SW480 (cell line): Measurements from ENCODE around the gene PDE4D.

Source experiments
- DNase-seq: peaks from one replicate; pipeline ENCODE4 v3.0.0-alpha.2; 2016; ENCODE audit warnings: low spot score

The PDE4D gene

GRCh38 chr5:59893429-59894227 lies at the start of gene PDE4D:
Gene PDE4D, minus strand, starts transcription at chr5:59893726.
- DNase-seq = no peak

- DNase-seq = no peak
Observed at GRCh38 chr5:59937633-59938032, 44.1 kb upstream of the PDE4D start.

- DNase-seq = no peak
Observed at GRCh38 chr5:59923465-59923864, 29.9 kb upstream of the PDE4D start.

- no peak for DNase-seq
Observed at GRCh38 chr5:59922220-59922619, 28.7 kb upstream of the PDE4D start.

GRCh38 chr5:59921816-59922215 lies 28.3 kb upstream of the PDE4D start:
- DNase-seq = no peak

- no peak for DNase-seq
Observed at GRCh38 chr5:59919484-59919883, 26.0 kb upstream of the PDE4D start.

- DNase-seq = no peak
Observed at GRCh38 chr5:59917121-59917520, 23.6 kb upstream of the PDE4D start.

GRCh38 chr5:59905188-59905587 lies 11.7 kb upstream of the PDE4D start:
- no peak for DNase-seq

GRCh38 chr5:59897075-59897474 lies 3.5 kb upstream of the PDE4D start:
- no peak for DNase-seq

- DNase-seq = no peak
Observed at GRCh38 chr5:59891962-59892643, 1.4 kb downstream of the PDE4D start.

- DNase-seq = no peak
Observed at GRCh38 chr5:59887274-59887673, 6.3 kb downstream of the PDE4D start.

- no peak for DNase-seq
Observed at GRCh38 chr5:59874675-59875074, 18.9 kb downstream of the PDE4D start.

GRCh38 chr5:59873113-59873512 lies 20.4 kb downstream of the PDE4D start:
- DNase-seq = no peak

GRCh38 chr5:59866661-59867060 lies 26.9 kb downstream of the PDE4D start:
- no peak for DNase-seq

- no peak for DNase-seq
Observed at GRCh38 chr5:59864718-59865117, 28.8 kb downstream of the PDE4D start.

- DNase-seq = no peak
Observed at GRCh38 chr5:59863777-59864176, 29.7 kb downstream of the PDE4D start.

GRCh38 chr5:59856358-59856757 lies 37.2 kb downstream of the PDE4D start:
- DNase-seq = no peak

- no peak for DNase-seq
Observed at GRCh38 chr5:59850766-59851165, 42.8 kb downstream of the PDE4D start.

- DNase-seq = no peak
Observed at GRCh38 chr5:59847586-59847985, 45.9 kb downstream of the PDE4D start.

GRCh38 chr5:59845730-59846129 lies 47.8 kb downstream of the PDE4D start:
- DNase-seq = no peak

GRCh38 chr5:59843511-59844213 lies 49.9 kb downstream of the PDE4D start:
- no peak for DNase-seq

GRCh38 chr5:59842999-59843398 lies 50.5 kb downstream of the PDE4D start:
- no peak for DNase-seq

- DNase-seq = peak; percentile 2
Observed at GRCh38 chr5:59840200-59840601, 53.3 kb downstream of the PDE4D start.
